Left ventricle myocardium inferior (tissue), 1 donor: ENCODE results near the gene DIPK1C. TPM values are rescaled to one million over a fixed set of nuclear protein-coding genes. Genes with fewer than 3 reads are reported as not detected.

Experiments used
- DNase-seq: peaks from one replicate; pipeline ENCODE4 v3.0.0-alpha.2; 2020
- H3K27ac ChIP-seq: fragments of 200-600 bp; replicated peaks from 2 replicates; pipeline ENCODE4 v1.8.0; 2021
- H3K27me3 ChIP-seq: fragments of 200-600 bp; 2 replicates; pipeline ENCODE4 v1.8.0; 2021; ENCODE audit warnings: low read depth
- H3K36me3 ChIP-seq: fragments of 200-600 bp; 2 replicates; pipeline ENCODE4 v1.8.0; 2021
- H3K4me1 ChIP-seq: fragments of 200-600 bp; 2 replicates; pipeline ENCODE4 v1.8.0; 2021
- H3K4me3 ChIP-seq: fragments of 200-600 bp; 2 replicates; pipeline ENCODE4 v1.8.0; 2021; ENCODE audit warnings: mild to moderate bottlenecking, moderate library complexity
- H3K9me3 ChIP-seq: fragments of 200-600 bp; replicated peaks from 2 replicates; pipeline ENCODE4 v1.8.0; 2021
- intact Hi-C: fragments of 100-400 bp; cut with micrococcal nuclease; formaldehyde crosslinking; loops from one replicate; pipeline ENCODE4 v1.11.0; 2022
- total RNA-seq: library from RNA; stranded (reverse); fragmentation: NEBNext Ultra II Directional; extraction: Animal tissue kit (Norgen Biotek cat#: 25700); gene quantifications from one replicate; pipeline ENCODE4 v1.2.1, GENCODE V29; 2021
- TF ChIP-seq, protein P1 (sequence below): fragments of 200-600 bp; IDR thresholded peaks from 2 replicates; pipeline ENCODE4 v1.8.0; 2021; ENCODE audit warnings: antibody characterized with exemption, mild to moderate bottlenecking, borderline replicate concordance
- donor health status: DM: no; HTN: yes; CAD: no; lungs with severe emphysema.

The DIPK1C gene
- total RNA-seq, 1 donor from 2014 or later = 6.4 TPM

- TF ChIP-seq, protein P1, sequence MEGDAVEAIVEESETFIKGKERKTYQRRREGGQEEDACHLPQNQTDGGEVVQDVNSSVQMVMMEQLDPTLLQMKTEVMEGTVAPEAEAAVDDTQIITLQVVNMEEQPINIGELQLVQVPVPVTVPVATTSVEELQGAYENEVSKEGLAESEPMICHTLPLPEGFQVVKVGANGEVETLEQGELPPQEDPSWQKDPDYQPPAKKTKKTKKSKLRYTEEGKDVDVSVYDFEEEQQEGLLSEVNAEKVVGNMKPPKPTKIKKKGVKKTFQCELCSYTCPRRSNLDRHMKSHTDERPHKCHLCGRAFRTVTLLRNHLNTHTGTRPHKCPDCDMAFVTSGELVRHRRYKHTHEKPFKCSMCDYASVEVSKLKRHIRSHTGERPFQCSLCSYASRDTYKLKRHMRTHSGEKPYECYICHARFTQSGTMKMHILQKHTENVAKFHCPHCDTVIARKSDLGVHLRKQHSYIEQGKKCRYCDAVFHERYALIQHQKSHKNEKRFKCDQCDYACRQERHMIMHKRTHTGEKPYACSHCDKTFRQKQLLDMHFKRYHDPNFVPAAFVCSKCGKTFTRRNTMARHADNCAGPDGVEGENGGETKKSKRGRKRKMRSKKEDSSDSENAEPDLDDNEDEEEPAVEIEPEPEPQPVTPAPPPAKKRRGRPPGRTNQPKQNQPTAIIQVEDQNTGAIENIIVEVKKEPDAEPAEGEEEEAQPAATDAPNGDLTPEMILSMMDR = no peak
- intact Hi-C loops = no loop called here
- DNase-seq = no peak
- Histone ChIP-seq H3K9me3 (no peaks in the 10 kb centered on the region), H3K36me3 (no peaks in the 10 kb centered on the region), H3K4me3 (no peak overlapping the region), H3K27ac (no peak overlapping the region), H3K4me1 (peaks cover 18% of the 10 kb centered on the region), H3K27me3 (no peaks in the 10 kb centered on the region)
Measured at GRCh38 chr18:74463983-74464382, 6.9 kb upstream of the DIPK1C start.

DNA sequence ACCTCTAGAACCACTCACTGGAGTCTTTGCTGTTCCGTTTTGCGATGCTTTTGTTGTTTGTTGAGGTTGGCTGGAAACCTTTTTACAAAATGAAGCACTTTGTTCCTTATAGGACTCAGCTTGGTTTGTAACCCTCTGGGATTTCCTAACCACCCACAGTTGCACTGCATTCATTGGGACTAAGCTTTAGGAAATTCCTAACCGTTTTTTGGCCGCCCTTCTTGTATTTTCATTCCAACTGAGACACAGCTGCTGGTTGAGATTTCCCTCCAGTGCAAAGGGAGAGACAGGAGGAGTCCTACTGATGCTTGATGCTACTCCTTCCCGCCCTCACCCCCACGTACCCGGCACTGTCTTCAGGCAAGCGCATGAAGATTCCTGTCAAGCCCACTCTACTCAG, 6.1 kb upstream of the DIPK1C start:
- Histone ChIP-seq H3K27me3 (no peaks in the 10 kb centered on the region), H3K36me3 (no peaks in the 10 kb centered on the region), H3K9me3 (no peaks in the 10 kb centered on the region), H3K4me1 (peaks cover 23% of the 10 kb centered on the region), H3K27ac (no peak overlapping the region), H3K4me3 (no peak overlapping the region)
- intact Hi-C loops = no loop called here
- TF ChIP-seq, protein P1 = no peak
- no peak for DNase-seq

DNA sequence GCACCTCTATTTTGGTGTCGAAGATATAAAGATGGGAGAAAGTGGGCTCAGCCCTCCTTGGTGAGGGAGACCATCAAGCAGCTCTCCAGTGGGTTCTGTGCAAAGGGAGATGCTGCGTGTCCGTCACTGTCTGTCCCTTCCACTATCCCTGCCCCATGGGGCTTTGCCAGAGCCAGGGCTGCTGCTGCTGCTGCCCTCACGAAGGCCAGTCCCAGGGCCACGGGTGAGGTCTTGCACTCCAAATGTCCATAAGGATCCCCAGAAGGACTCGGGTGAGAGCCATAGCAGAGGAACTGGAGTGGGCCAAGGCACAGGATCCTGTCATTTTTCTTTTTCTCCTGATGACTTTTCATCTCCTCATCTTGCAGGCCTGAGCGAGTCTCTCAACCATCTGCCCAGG, 3.7 kb upstream of the DIPK1C start:
- no peak for DNase-seq
- intact Hi-C loops = no loop called here
- TF ChIP-seq, protein P1 = no peak
- H3K4me1 ChIP-seq = peaks cover 41% of the 10 kb centered on the region
- H3K27ac ChIP-seq = no peak overlapping the region
- no peaks in the 10 kb centered on the region for H3K36me3 ChIP-seq
- no peaks in the 10 kb centered on the region for H3K9me3 ChIP-seq
- peaks cover 13% of the 10 kb centered on the region for H3K27me3 ChIP-seq
- no peak overlapping the region for H3K4me3 ChIP-seq

GRCh38 chr18:74459889-74460288, 2.8 kb upstream of the DIPK1C start:
- Histone ChIP-seq H3K4me1 (peaks cover 50% of the 10 kb centered on the region), H3K27ac (peak overlapping the region; percentile 94), H3K4me3 (no peak overlapping the region), H3K36me3 (no peaks in the 10 kb centered on the region), H3K27me3 (peaks cover 14% of the 10 kb centered on the region), H3K9me3 (no peaks in the 10 kb centered on the region)
- intact Hi-C loops = no loop called here
- DNase-seq = no peak
- TF ChIP-seq, protein P1 = peak; percentile 55

DNA sequence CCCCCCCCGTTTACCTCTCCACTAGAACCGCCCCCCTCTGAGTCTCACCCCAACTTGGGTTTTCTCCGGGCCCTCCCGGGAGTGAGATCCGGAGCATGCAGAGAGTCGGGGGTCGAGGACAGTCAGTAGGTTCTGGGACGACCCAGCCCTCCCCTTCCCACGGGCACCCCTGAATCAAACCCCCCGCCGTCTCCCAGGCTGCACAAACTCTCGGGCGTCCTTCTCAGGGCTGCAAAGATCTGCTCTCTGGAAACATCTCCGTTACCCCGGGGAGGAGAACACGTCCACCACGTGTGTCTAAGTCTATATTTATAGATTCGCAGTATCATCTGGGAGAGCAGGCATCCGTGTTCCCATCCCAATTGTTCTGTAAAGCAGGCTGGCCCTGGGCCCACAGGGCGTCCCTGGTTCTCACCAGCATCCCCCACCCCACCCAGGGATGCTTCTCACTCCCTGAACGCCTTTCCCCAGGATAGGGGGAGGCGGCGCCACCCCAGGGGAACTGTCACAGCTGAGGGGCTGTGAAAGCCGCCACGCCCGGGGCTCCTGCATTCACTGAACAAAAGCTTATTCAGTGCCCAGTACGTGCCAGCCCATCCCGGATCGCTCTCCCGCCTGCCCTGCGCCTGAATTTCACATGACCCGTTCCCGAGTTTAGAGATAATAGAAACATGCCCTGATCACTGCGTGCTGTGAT, 765 bp upstream of the DIPK1C start:
- Histone ChIP-seq H3K9me3 (no peaks in the 10 kb centered on the region), H3K36me3 (no peaks in the 10 kb centered on the region), H3K27me3 (peaks cover 23% of the 10 kb centered on the region), H3K27ac (peak overlapping the region; percentile 94), H3K4me1 (peaks cover 70% of the 10 kb centered on the region), H3K4me3 (peak overlapping the region; percentile 82)
- TF ChIP-seq, protein P1 = no peak
- intact Hi-C loops = no loop called here
- DNase-seq = peak; percentile 74
